Measurements from ENCODE around the gene SUV39H2. TPM values are rescaled to one million over a fixed set of nuclear protein-coding genes. Genes with fewer than 3 reads are reported as not detected.

The SUV39H2 gene
- total and polyA plus RNA-seq, 4 donors, result 1.8 to 7.5 (median 2.9) TPM

GRCh38 chr10:14918964-14919363 lies 40.3 kb downstream of the SUV39H2 start:
- no peak overlapping the region for H3K9ac ChIP-seq (ENCODE audit: low read depth in 1 of 2, low read length in 2 of 2)
- 91% methylated on average over 3 of the region's 3 CpGs for WGBS
- no peak for TF ChIP-seq CTCF (IDR thresholded peaks at IDR 0.05; ENCODE audit: low read depth, low read length, missing input control)
- TF ChIP-seq JUND (IDR thresholded peaks at IDR 0.05), result no peak
- TF ChIP-seq EGR1 (IDR thresholded peaks at IDR 0.05; ENCODE audit: low read depth in 2 of 2), result no peak
- no peak for TF ChIP-seq FOXA2 (IDR thresholded peaks at IDR 0.05)
- no peak for TF ChIP-seq GABPA (IDR thresholded peaks at IDR 0.05 in 1 of 2, conservative IDR thresholded peaks at IDR 0.05 in 1 of 2)
- TF ChIP-seq YY1 (IDR thresholded peaks at IDR 0.05), result no peak
- no peak for TF ChIP-seq HNF4A (conservative IDR thresholded peaks at IDR 0.05)
- no peak for TF ChIP-seq ATF3 (IDR thresholded peaks at IDR 0.05)
- TF ChIP-seq NR2F2 (IDR thresholded peaks at IDR 0.05), result no peak
- no peak for TF ChIP-seq REST (IDR thresholded peaks at IDR 0.05)
- TF ChIP-seq RAD21 (IDR thresholded peaks at IDR 0.05), result no peak
- TF ChIP-seq RXRA (IDR thresholded peaks at IDR 0.05), result no peak
- H3K4me3 ChIP-seq (ENCODE audit: low read depth in 1 of 3, low read length in 3 of 3), result no peak overlapping the region
- no peak for DNase-seq (ENCODE audit: low spot score)
- peaks cover 2 to 10% (median 4%) of the 10 kb centered on the region in 4 donors for H3K9me3 ChIP-seq (ENCODE audit: control insufficient read depth in 4 of 4, low read length in 3 of 4)
- H3K27ac ChIP-seq (ENCODE audit: low read depth in 1 of 2, low read length in 2 of 2), result no peak overlapping the region
- peaks cover 1 to 50% (median 28%) of the 10 kb centered on the region in 4 donors for H3K36me3 ChIP-seq (ENCODE audit: control insufficient read depth in 4 of 4, insufficient read depth in 3 of 4, low read depth in 1 of 4, low read length in 3 of 4)
- H3K4me1 ChIP-seq (ENCODE audit: control insufficient read depth in 4 of 4, insufficient read depth in 4 of 4, low read length in 3 of 4), result no peaks in the 10 kb centered on the region
- H3K27me3 ChIP-seq (ENCODE audit: control insufficient read depth in 4 of 4, insufficient read depth in 4 of 4, low read length in 3 of 4), result no peaks in the 10 kb centered on the region

GRCh38 chr10:14924013-14924412 lies 45.3 kb downstream of the SUV39H2 start:
- Histone ChIP-seq H3K27ac (ENCODE audit: low read depth in 1 of 2, low read length in 2 of 2) (no peak overlapping the region), H3K4me3 (ENCODE audit: low read depth in 1 of 3, low read length in 3 of 3) (no peak overlapping the region), H3K27me3 (ENCODE audit: control insufficient read depth in 4 of 4, insufficient read depth in 4 of 4, low read length in 3 of 4) (no peaks in the 10 kb centered on the region), H3K36me3 (ENCODE audit: control insufficient read depth in 4 of 4, insufficient read depth in 3 of 4, low read depth in 1 of 4, low read length in 3 of 4) (peaks cover 1 to 31% (median 14%) of the 10 kb centered on the region in 4 donors), H3K9ac (ENCODE audit: low read depth in 1 of 2, low read length in 2 of 2) (no peak overlapping the region), H3K4me1 (ENCODE audit: control insufficient read depth in 4 of 4, insufficient read depth in 4 of 4, low read length in 3 of 4) (no peaks in the 10 kb centered on the region), H3K9me3 (ENCODE audit: control insufficient read depth in 4 of 4, low read length in 3 of 4) (no peaks in the 10 kb centered on the region)
- WGBS, result 97% methylated on average over 7 of the region's 7 CpGs
- no peak for DNase-seq (ENCODE audit: low spot score)
- TF ChIP-seq GABPA (IDR thresholded peaks at IDR 0.05 in 1 of 2, conservative IDR thresholded peaks at IDR 0.05 in 1 of 2), result no peak
- TF ChIP-seq REST (IDR thresholded peaks at IDR 0.05), result no peak
- no peak for TF ChIP-seq HNF4G (IDR thresholded peaks at IDR 0.05)
- TF ChIP-seq ZBTB33 (IDR thresholded peaks at IDR 0.05), result no peak
- TF ChIP-seq SP1 (IDR thresholded peaks at IDR 0.05), result no peak
- TF ChIP-seq ATF3 (IDR thresholded peaks at IDR 0.05), result no peak
- no peak for TF ChIP-seq YY1 (IDR thresholded peaks at IDR 0.05)
- TF ChIP-seq JUND (IDR thresholded peaks at IDR 0.05), result no peak
- no peak for TF ChIP-seq FOXA1 (IDR thresholded peaks at IDR 0.05)
- TF ChIP-seq RXRA (IDR thresholded peaks at IDR 0.05), result no peak
- TF ChIP-seq NR2F2 (IDR thresholded peaks at IDR 0.05), result no peak
- no peak for TF ChIP-seq FOXA2 (IDR thresholded peaks at IDR 0.05)
- no peak for TF ChIP-seq CTCF (IDR thresholded peaks at IDR 0.05; ENCODE audit: low read depth, low read length, missing input control)
- TF ChIP-seq TAF1 (conservative IDR thresholded peaks at IDR 0.05), result no peak
- TF ChIP-seq EGR1 (IDR thresholded peaks at IDR 0.05; ENCODE audit: low read depth in 2 of 2), result no peak
